Measurements from ENCODE around the gene RASSF5.

RASSF5 gene

GRCh38 chr1:206507284-206508129 lies at the start of gene RASSF5:
Gene RASSF5 (plus strand): TSS chr1:206507531. CDS start chr1:206507603, 72 bp downstream.
- peak; percentile 62 to 67 for DNase-seq (ENCODE audit: low read depth in 2 of 2)

- DNase-seq (ENCODE audit: low read depth in 2 of 2), result no peak
Observed at GRCh38 chr1:206459703-206460102, 47.6 kb upstream of the RASSF5 start.

GRCh38 chr1:206460836-206461426 lies 46.4 kb upstream of the RASSF5 start:
- DNase-seq (ENCODE audit: low read depth in 2 of 2), result no peak

GRCh38 chr1:206461602-206462455 lies 45.5 kb upstream of the RASSF5 start:
- DNase-seq (ENCODE audit: low read depth in 2 of 2), result peak; percentile 52 to 55

GRCh38 chr1:206463137-206463536 lies 44.2 kb upstream of the RASSF5 start:
- DNase-seq (ENCODE audit: low read depth in 2 of 2), result no peak

- no peak for DNase-seq (ENCODE audit: low read depth in 2 of 2)
Observed at GRCh38 chr1:206463911-206464310, 43.4 kb upstream of the RASSF5 start.

- no peak for DNase-seq (ENCODE audit: low read depth in 2 of 2)
Observed at GRCh38 chr1:206464456-206464964, 42.8 kb upstream of the RASSF5 start.

GRCh38 chr1:206465951-206466350 lies 41.4 kb upstream of the RASSF5 start:
- DNase-seq (ENCODE audit: low read depth in 2 of 2), result no peak

GRCh38 chr1:206466840-206467649 lies 40.3 kb upstream of the RASSF5 start:
- DNase-seq (ENCODE audit: low read depth in 2 of 2), result no peak

- no peak for DNase-seq (ENCODE audit: low read depth in 2 of 2)
Observed at GRCh38 chr1:206467915-206468314, 39.4 kb upstream of the RASSF5 start.

GRCh38 chr1:206468571-206468970 lies 38.8 kb upstream of the RASSF5 start:
- no peak for DNase-seq (ENCODE audit: low read depth in 2 of 2)

GRCh38 chr1:206469411-206469932 lies 37.9 kb upstream of the RASSF5 start:
- DNase-seq (ENCODE audit: low read depth in 2 of 2), result no peak

- DNase-seq (ENCODE audit: low read depth in 2 of 2), result no peak
Observed at GRCh38 chr1:206469933-206470691, 37.2 kb upstream of the RASSF5 start, which contains the start of gene IKBKE. Gene IKBKE (plus strand): TSS chr1:206470476. CDS start chr1:206473228, 2,752 bp downstream.

- peak in 1 of 2 donors; percentile 23 for DNase-seq (ENCODE audit: low read depth in 2 of 2)
Observed at GRCh38 chr1:206470692-206471414, 36.5 kb upstream of the RASSF5 start.

- no peak for DNase-seq (ENCODE audit: low read depth in 2 of 2)
Observed at GRCh38 chr1:206471415-206471801, 35.9 kb upstream of the RASSF5 start.

- no peak for DNase-seq (ENCODE audit: low read depth in 2 of 2)
Observed at GRCh38 chr1:206472024-206472423, 35.3 kb upstream of the RASSF5 start.

- DNase-seq (ENCODE audit: low read depth in 2 of 2), result no peak
Observed at GRCh38 chr1:206472454-206472853, 34.9 kb upstream of the RASSF5 start.

- DNase-seq (ENCODE audit: low read depth in 2 of 2), result no peak
Observed at GRCh38 chr1:206472886-206473285, 34.4 kb upstream of the RASSF5 start.

GRCh38 chr1:206476058-206476457 lies 31.3 kb upstream of the RASSF5 start:
- DNase-seq (ENCODE audit: low read depth in 2 of 2), result no peak
